Fibroblast of mammary gland (primary cell): ENCODE measurements around the gene MTRR.
"Not testable (repeated sequence)": the region's sequence is repeated elsewhere in the genome, so short reads cannot be mapped to it uniquely, and the experiment has no call there.

Source experiments
- DNase-seq: peaks from one replicate; pipeline ENCODE4 v3.0.0-alpha.2; 2010; ENCODE audit warnings: low read depth
- H3K4me3 ChIP-seq: 2 replicates; pipeline ENCODE4 v1.5.1; 2011; ENCODE audit warnings: low read depth, mild to moderate bottlenecking, low read length, moderate library complexity; ENCODE audit not compliant: control insufficient read depth
- CTCF ChIP-seq: conservative IDR thresholded peaks from 2 replicates; pipeline ENCODE4 v1.5.1; 2011; ENCODE audit warnings: low read depth, low read length, inconsistent platforms; ENCODE audit not compliant: control insufficient read depth, insufficient read depth

MTRR gene

DNA sequence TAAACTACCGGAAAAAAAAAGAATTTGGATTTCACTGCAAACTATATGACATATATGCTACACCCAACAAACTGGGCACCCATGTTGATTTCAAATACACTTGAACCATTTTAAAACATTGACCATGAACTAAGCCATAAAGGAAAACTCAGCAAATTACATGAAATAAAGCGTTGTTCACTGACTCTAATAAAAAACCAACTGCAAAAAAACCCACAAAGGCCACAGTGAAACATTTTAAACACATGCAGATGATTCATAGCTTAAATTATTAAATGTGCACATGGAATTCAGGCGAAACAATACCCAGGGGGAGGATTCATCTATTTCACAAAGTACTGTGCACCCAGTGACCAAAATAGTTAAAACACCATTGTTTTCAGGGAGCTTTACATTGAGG lies 33.3 kb downstream of the MTRR start:
- no peak overlapping the region for H3K4me3 ChIP-seq
- no peak for TF ChIP-seq CTCF
- peak; percentile 40 for DNase-seq

DNA sequence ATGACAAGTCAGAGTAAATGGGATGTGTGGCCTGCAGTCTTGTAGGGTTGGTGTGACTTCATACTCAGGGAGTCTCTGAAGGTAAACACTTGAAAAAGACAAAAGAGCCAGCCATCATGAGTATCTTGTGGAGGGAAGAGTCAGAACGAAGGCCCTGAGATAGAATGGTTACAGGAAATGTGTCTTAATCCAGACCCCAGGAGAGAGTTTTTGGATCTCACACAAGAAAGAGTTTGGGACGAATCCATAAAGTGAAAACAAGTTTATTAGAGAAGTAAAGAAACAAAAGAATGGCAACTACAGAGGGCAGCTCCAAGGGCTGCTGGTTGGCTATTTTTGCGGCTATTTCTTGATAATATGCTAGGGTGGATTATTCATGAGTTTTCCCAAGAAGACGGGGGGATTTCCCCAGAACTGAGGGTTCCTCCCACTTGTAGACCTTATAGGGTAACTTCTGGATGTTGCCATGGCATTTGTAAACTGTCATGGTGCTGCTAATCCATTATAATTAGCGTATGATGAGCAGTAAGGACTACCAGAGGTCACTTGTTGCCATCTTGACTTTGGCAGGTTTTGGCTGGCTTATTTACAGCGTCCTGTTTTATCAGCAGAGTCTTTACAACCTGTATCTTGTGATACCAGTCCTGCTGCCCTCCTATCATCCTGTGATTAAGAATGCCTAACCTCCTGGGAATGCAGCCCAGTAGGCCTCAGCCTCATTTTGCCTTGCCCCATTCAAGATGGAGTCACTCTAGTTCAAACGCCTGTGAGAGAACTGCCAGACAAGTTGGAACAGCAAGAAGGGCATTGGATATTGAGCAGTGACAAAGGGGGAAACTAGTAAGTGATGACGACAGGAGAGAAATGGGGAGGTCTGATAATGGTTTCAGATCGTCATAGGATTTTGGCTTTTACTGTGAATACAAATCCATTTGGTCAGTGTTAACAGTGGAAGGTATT lies 34.0 kb downstream of the MTRR start:
- DNase-seq, result no peak
- H3K4me3 ChIP-seq, result no peak overlapping the region
- no peak for TF ChIP-seq CTCF

- peak; percentile 67 for DNase-seq
- no peak overlapping the region for H3K4me3 ChIP-seq
- no peak for TF ChIP-seq CTCF
These were observed 35.2 kb downstream of the MTRR start for GRCh38 chr5:7904170-7904569.

GRCh38 chr5:7907612-7908011 lies 38.7 kb downstream of the MTRR start:
- no peak for DNase-seq
- no peak overlapping the region for H3K4me3 ChIP-seq
- TF ChIP-seq CTCF, result no peak

DNA sequence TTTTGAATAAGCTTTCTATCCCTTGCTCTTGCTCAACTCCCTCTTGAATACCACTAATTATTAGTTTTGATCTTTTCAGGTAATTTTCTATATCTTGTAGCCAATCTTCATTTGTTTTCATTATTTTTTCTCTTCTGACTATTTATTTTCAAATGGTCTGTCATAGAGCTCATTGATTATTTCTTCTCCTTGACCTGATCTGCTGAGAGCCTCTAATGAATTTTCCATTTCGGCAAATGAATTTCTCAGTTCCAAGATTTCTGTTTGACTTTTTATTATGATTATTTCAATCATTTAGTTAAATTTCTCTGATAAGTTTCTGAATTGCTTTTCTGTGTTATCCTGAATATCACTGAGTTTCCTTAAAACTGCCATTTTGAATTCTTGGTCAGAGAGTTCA lies 39.4 kb downstream of the MTRR start:
- DNase-seq, result no peak
- no peak for TF ChIP-seq CTCF
- no peak overlapping the region for H3K4me3 ChIP-seq

- no peak for TF ChIP-seq CTCF
- H3K4me3 ChIP-seq, result no peak overlapping the region
- no peak for DNase-seq
These were observed 41.9 kb downstream of the MTRR start for GRCh38 chr5:7910738-7911428.

DNA sequence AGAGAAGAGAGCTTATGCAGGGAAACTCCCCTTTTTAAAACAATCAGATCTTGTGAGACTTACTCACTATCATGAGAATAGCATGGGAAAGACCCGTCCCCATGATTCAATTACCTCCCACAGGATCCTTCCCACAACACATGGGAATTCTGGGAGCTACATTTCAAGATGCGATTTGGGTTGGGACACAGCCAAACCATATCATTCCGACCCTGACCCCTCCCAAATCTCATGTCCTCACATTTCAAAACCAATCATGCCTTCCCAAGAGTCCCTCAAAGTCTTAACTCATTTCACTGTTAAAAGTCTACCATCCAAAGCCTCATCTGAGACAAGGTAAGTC lies 42.5 kb downstream of the MTRR start:
- not testable (repeated sequence) for DNase-seq, H3K4me3 ChIP-seq
